ENCODE data around the gene LDLRAD3. TPM values are rescaled to one million over a fixed set of nuclear protein-coding genes. Genes with fewer than 3 reads are reported as not detected.

LDLRAD3 gene
- polyA plus RNA-seq, 1 of the 3 experiments (the other 2 are of a cell fraction) = 10.6 TPM

GRCh38 chr11:36086366-36086765 lies 142.5 kb downstream of the LDLRAD3 start:
- no peaks in the 10 kb centered on the region for H3K79me2 ChIP-seq (ENCODE audit: insufficient read depth)
- H4K20me1 ChIP-seq (ENCODE audit: insufficient read depth) = no peaks in the 10 kb centered on the region
- 98% methylated on average over 6 of the region's 6 CpGs for WGBS (ENCODE audit: low lambda C conversion rate)
- H3K27me3 ChIP-seq (ENCODE audit: insufficient read depth) = no peaks in the 10 kb centered on the region
- H3F3A ChIP-seq (replicated peaks; ENCODE audit: insufficient read depth) = no peaks in the 10 kb centered on the region
- no peaks in the 10 kb centered on the region for H3K4me1 ChIP-seq (ENCODE audit: control insufficient read depth in 1 of 2, insufficient read depth in 2 of 2, low read depth in 1 of 2, low read length in 1 of 2)
- DNase-seq = no peak
- CTCF ChIA-PET = interaction anchor here (2.3 kb wide), 1 partner anchor 10 kb away, joined by 7 read pairs; no protein-coding TSS in a partner anchor
- TF ChIP-seq GATA2 (CRISPR knock-in tag; IDR thresholded peaks at IDR 0.05) (no peak), REST (IDR thresholded peaks at IDR 0.05; ENCODE audit: low read depth, low read length) (no peak), EP300 (IDR thresholded peaks at IDR 0.05; ENCODE audit: borderline replicate concordance in 1 of 2, low read depth in 1 of 2, low read length in 1 of 2) (no peak), IRF3 (IDR thresholded peaks at IDR 0.05; ENCODE audit: low read depth, low read length) (no peak), GABPA (IDR thresholded peaks at IDR 0.05; ENCODE audit: low read depth) (no peak), RFX5 (IDR thresholded peaks at IDR 0.05; ENCODE audit: low read length) (no peak), JUND (IDR thresholded peaks at IDR 0.05) (no peak), POLR2AphosphoS5 (IDR thresholded peaks at IDR 0.05; ENCODE audit: low read depth, low read length) (no peak), RAD21 (IDR thresholded peaks at IDR 0.05; ENCODE audit: low read length) (no peak), TEAD4 (IDR thresholded peaks at IDR 0.05; ENCODE audit: borderline replicate concordance, insufficient read depth) (no peak), MEF2A (IDR thresholded peaks at IDR 0.05; ENCODE audit: borderline replicate concordance, low read depth) (no peak), SIN3A (IDR thresholded peaks at IDR 0.05; ENCODE audit: borderline replicate concordance, low read depth, low read length) (no peak), TCF12 (IDR thresholded peaks at IDR 0.05) (no peak), ELF1 (IDR thresholded peaks at IDR 0.05) (no peak), SMC3 (IDR thresholded peaks at IDR 0.05; ENCODE audit: low read depth, low read length) (no peak), USF2 (IDR thresholded peaks at IDR 0.05; ENCODE audit: borderline replicate concordance, low read depth, low read length) (no peak), FOXM1 (IDR thresholded peaks at IDR 0.05; ENCODE audit: low read depth) (no peak), FOXJ3 (CRISPR knock-in tag; IDR thresholded peaks at IDR 0.05) (no peak), MAX (IDR thresholded peaks at IDR 0.05; ENCODE audit: low read depth) (no peak)
- H3K9me3 ChIP-seq = no peaks in the 10 kb centered on the region
- no peak overlapping the region for H3K9ac ChIP-seq
- POLR2A ChIA-PET = no interaction called here
- no peaks in the 10 kb centered on the region for H3K9me2 ChIP-seq
- no peak overlapping the region for H3K4me2 ChIP-seq
- no peak overlapping the region for H3K27ac ChIP-seq (ENCODE audit: low read depth in 2 of 2, low read length in 1 of 2)
- no peak overlapping the region for H3K4me3 ChIP-seq (ENCODE audit: low read depth in 2 of 2, low read length in 1 of 2)
- no peak overlapping the region for H2AFZ ChIP-seq (ENCODE audit: low read depth)
- H3K36me3 ChIP-seq (replicated peaks in 1 of 2; ENCODE audit: control insufficient read depth in 1 of 2, insufficient read depth in 2 of 2, low read length in 1 of 2) = peaks cover 11 to 25% of the 10 kb centered on the region in 2 experiments

Data from SK-N-SH (cell line).